UCSD-AML1 (cell line): Measurements from ENCODE around the gene PCNX4.
A peak's percentile ranks its signal among the peaks of the same experiment; 100 is the strongest.

Experiments
- DNase-seq: peaks from one replicate; lab custom pipeline; 2025; ENCODE audit not compliant: unreplicated experiment; lab: John Stamatoyannopoulos, UW

The PCNX4 gene

GRCh38 chr14:60174352-60175254, 82.9 kb downstream of the PCNX4 start:
- no peak for DNase-seq

DNA sequence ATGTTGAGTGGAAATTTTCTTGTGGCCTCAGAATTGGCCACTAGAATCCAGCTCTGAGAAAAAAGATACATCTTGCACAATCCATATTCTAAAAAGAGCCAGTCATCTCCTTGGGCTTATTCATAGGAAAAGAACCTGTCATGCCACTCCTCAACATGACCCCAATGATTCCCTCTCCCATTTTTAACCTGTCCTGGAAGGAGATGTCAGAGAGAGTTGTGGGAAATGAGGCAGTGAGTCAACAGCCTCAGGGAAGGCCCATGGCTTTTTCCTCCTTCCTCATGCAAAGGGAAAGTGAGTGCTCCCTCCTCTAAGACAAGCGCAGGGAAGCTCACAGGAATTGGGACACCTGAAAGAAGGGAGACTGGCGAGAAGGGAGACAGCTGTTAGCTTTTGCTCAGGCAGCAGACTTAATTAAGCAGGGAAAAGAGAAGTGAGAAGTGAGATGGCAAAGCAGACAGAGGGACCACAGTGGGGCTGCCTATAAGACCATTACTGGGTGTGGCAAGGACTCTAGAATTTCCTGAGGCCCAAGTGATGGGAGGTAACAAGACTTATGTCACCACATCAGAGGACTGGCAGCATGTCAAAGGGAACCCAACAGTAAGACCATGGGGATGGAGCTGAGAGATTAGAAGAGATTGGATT, 83.7 kb downstream of the PCNX4 start:
- no peak for DNase-seq

- no peak for DNase-seq
Observed at GRCh38 chr14:60178164-60178563, 86.4 kb downstream of the PCNX4 start.

DNA sequence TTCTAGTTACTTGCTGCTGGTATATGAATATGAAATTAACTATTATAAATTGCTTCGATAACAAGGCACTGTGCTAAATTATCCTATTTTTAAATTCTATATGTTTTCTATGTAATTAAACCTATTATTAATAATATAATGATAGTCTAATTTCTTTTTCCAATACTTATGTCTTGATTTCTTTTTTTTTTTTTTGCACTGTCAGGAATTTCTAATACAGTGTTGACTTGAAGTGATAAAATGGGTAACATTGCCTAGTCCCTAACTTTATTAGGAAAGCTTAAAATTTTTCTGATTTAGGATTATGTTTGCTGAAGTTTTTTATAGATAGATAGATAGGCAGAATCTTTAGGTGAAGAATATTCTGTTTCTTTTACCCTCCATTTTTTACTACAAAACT, 87.1 kb downstream of the PCNX4 start:
- DNase-seq, result no peak

DNA sequence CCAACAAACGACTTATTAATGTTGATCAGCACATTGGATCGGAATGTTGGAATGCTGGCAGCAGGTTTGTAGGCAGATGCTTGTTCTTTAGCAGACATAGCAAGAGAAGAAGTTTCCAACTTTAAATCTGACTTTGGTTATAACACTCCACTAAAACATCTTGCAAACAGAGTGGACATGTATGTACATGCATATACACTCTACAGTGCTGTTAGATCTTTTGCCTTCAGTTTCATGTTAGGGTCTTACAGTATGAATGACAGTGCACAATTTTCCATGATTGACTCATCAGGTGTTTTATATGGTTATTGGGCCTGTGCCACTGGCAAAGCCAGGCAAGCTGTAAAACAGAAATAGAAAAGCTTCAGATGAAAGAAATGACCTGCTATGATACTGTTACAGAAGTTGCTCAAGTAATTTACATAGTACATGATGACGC, 87.7 kb downstream of the PCNX4 start:
- no peak for DNase-seq

DNA sequence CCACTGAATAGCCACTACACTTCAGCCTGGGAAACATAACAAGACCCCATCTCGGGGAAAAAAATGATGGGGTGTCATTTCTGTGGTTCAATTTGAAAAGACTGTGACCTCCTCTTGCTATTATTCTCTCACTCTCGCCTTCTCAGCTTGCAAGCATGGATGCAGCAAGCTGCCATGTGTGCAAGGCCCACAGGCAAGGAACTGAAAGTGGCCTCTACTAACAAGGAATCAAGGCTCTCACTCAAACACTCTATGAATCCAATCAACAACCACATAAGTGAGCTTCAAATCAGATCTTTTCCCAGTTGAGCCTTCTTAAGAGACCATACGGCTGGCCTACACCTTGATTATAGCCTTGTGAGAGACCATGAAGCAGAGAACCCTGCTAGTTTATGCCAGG, 91.4 kb downstream of the PCNX4 start:
- no peak for DNase-seq

DNA sequence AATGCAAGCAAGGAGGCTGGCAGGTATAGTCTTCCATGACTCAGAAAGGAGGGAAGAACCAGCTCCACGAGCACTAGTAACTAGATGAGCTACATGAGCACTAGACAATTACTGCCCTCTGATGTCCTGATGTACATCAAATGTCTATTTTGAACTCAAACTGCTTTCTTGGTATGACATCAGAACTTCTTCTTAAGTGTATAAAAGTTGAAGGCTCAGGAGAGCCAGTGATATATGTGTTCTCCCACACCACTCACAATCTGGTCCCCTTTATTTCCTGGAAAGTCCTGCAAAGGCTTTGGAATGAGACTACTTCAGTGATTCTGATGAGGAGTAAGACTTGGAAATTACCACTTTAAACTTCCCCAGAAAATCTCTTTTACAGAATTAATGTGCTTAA, 92.0 kb downstream of the PCNX4 start:
- DNase-seq, result no peak

GRCh38 chr14:60184146-60184904, 92.6 kb downstream of the PCNX4 start:
- DNase-seq, result no peak

DNA sequence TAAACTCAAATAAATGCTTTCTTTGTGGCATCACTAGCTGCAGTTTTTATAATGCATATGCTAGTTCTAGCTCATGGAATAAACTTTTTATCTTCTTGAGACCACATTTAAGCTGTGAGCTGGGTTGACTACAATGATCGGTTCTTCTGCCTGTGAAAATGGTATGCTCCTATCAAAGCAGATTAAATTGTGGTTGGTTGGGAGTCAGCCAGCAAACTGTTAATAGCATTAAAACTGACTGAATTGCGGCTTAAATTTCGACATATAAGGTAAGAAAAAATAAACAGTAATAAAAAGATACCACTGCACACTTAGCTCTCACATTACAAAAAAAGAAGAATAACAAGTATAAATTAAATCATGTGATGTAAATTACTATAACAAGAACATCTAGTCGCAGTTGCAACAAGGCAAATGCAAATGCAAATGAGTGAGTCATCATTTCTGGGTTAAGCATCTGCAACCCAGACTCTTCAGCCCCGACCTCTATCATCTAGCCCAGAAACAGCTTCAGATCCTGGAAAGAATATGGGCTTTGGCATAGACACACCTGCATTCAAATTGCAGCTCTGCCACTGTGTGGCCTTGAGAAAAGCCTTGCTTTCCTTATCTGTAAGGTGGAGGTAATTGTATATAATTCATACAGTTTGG, 93.3 kb downstream of the PCNX4 start:
- no peak for DNase-seq

- DNase-seq, result no peak
Observed at GRCh38 chr14:60188115-60188514, 96.4 kb downstream of the PCNX4 start.

DNA sequence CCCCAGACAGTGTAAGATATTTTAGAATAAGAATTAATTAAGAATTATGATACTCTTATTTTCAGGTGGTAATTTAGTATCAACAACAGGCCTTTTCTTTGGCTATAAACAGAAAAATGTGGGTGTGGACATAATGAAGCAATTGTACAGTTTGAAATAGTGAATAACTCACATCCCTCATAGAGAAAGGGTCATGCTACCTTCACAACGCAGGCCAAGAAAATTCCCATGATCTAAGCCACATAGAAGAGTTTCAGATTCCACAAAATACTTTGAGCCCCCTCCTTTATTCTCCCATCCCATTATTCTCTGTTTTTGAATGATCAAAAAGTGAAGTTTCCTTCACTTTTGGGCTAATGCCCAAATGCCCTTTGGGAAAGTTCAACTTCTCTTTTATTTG, 97.0 kb downstream of the PCNX4 start:
- no peak for DNase-seq

DNA sequence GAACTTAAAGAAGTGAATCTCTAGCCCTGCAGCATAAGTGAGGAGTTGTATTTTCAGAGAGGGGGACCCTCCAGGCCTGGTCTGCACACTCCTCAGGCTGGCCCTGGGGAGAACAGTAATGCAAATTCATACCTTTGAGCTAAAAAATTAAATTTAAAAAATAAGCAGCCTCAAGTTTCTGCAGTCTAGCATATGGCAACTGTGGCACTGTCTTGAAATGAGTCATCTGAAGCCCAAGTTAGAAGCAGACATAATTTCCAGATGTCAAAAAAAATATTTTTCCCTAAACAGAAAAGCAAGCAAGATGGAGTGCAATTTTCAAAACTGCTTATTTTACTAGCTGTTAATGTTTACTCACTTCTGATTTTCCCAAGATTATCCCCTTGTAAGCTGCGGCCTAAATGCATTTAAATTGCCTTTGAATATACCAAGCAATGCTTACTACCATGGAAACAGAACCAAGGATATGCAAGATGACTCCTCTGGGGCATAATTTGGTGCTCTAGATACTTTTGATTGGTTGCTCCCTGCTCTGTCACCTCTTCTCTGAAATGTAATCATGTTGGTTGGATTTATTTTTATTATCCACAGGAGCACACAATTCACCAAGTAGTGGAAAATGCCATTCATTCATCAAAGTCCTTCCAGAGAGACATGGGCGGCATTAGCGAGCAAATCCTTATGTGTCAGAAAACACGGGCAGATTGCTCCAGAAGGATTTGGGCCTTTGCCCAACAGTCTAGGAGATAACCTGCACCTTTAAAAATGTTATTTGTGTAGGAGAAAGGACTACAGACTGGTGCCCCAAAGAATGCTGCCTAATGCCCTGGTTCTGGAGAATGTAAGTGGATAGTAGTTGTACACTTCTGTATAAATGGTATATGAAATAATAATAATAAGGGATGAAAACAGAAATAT, 98.5 kb downstream of the PCNX4 start:
- DNase-seq, result no peak

GRCh38 chr14:60195179-60195810, 103.6 kb downstream of the PCNX4 start:
- DNase-seq, result no peak

GRCh38 chr14:60196291-60196690, 104.6 kb downstream of the PCNX4 start:
- DNase-seq, result no peak

DNA sequence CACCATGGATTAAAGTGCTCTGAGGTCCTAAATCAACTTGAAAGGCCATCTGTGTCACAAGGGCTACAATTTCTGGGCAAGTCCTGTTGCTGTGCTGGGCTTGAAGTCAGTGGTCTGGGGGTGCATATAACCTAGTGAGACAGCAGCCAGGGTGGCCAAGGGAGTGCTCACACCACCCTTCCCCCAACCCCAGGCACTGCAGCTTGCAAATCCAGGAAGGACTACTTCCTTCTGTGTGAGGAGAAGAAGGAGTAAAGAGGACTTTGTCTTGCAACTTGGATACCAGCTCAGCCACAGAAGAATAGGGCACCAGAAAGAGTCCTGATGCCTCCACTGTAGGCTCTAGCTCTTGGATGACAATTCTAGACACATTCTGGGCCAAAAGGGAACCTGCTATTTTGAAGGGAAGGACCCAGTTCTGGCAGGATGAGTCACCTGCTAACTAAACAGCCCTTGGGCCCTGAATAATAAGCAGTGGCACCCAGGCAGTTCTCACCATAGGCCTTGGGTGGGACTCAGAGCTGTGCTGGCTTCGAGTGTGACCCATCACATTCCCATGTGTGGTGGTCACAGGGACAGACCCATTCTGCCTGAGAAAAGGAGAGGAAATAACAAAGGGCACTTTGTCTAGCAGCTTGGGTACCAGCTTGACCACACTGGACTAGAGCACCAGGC, 106.0 kb downstream of the PCNX4 start:
- DNase-seq, result peak; percentile 19

GRCh38 chr14:60199321-60199720, 107.6 kb downstream of the PCNX4 start:
- DNase-seq, result no peak

DNA sequence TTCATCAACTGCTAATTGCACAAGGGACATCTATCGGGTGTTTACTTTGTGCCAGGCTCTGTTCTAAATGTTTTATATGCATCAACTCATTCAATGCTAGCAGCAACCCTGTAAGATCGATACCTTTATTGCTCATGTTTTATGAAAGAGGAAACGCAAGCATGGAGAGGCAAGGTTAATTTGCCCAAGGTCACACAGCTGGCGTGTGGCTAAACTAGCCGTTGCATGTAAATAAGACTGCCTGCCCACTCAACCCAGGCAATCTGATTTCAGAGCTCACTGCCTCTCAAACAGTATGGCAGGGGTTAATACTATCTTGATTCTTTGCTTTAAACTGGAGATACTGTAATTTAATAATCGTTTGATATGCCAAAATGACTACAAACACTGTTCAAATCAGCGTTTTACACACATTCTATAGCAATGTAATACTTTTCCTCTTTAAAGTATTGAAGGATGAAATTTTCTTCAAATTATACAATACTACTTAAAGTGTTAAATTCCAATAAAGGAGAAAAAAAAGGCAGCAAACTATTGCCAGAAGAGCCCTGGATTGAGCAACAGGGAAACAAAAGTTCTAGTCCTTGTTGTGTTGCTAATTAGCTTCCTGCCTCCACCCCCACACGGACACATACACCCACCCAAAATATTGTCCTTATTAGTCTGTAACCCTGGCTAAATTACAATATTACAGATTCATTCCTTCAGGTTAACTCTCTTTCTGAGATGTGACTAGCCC, 112.5 kb downstream of the PCNX4 start:
- no peak for DNase-seq
